ENCODE results near the gene CD302. TPM values are rescaled to one million over a fixed set of nuclear protein-coding genes. Genes with fewer than 3 reads are reported as not detected.
A peak's percentile ranks its signal among the peaks of the same experiment; 100 is the strongest.
"Not testable (repeated sequence)": the region's sequence is repeated elsewhere in the genome, so short reads cannot be mapped to it uniquely, and the experiment has no call there.

The CD302 gene
- total RNA-seq, 1 experiment from 2014 or later: 8.5 TPM

- Histone ChIP-seq H3K4me2 (ENCODE audit: low read length) (no peak overlapping the region), H3K79me2 (ENCODE audit: low read length) (0 out of 2 replicates have a peak, but pooled peaks cover 1% of the 10 kb centered on the region), H3K9ac (ENCODE audit: low read length) (no peak overlapping the region), H2AFZ (ENCODE audit: low read length) (no peak overlapping the region), H4K20me1 (ENCODE audit: low read length) (no peaks in the 10 kb centered on the region), H3K4me1 (ENCODE audit: insufficient read depth, low read length) (peaks cover 13% of the 10 kb centered on the region), H3K27me3 (ENCODE audit: low read length) (no peaks in the 10 kb centered on the region), H3K36me3 (ENCODE audit: low read depth, low read length) (no peaks in the 10 kb centered on the region), H3K27ac (ENCODE audit: low read length) (no peak overlapping the region), H3K9me3 (ENCODE audit: low read length) (no peaks in the 10 kb centered on the region), H3F3A (ENCODE audit: low read length, unreplicated experiment) (no peaks in the 10 kb centered on the region), H3K9me2 (replicated peaks; ENCODE audit: low read length) (no peaks in the 10 kb centered on the region), H3K4me3 (ENCODE audit: low read length) (no peak overlapping the region)
- no peak for DNase-seq
- BruUV-seq (replicated peaks): no TSS peak
- ChIA-PET POLR2A (ENCODE audit: unreplicated experiment) (no interaction called here), CTCF (no interaction called here)
- intact Hi-C loops (cut with micrococcal nuclease): no loop called here
- no peak for TF ChIP-seq CTCF (conservative IDR thresholded peaks at IDR 0.05; ENCODE audit: low read depth, low read length)
- TF ChIP-seq EZH2phosphoT487 (IDR thresholded peaks at IDR 0.05; ENCODE audit: borderline replicate concordance, low read length): no peak
- no peak for TF ChIP-seq EZH2 (IDR thresholded peaks at IDR 0.05; ENCODE audit: low read length, unreplicated experiment)
- no peak for ATAC-seq
Measured at GRCh38 chr2:159790323-159790722, 7.7 kb downstream of the CD302 start.

GRCh38 chr2:159788253-159788652 lies 9.8 kb downstream of the CD302 start:
- Histone ChIP-seq H3K27ac (ENCODE audit: low read length) (peak overlapping the region; percentile 21; the same call in 1 of the 2 replicates), H3K4me2 (ENCODE audit: low read length) (peak overlapping the region; percentile 5; the same call in 1 of the 2 replicates), H3K79me2 (ENCODE audit: low read length) (no peaks in the 10 kb centered on the region), H3F3A (ENCODE audit: low read length, unreplicated experiment) (no peaks in the 10 kb centered on the region), H3K4me1 (ENCODE audit: insufficient read depth, low read length) (peaks cover 13% of the 10 kb centered on the region), H2AFZ (ENCODE audit: low read length) (0 out of 2 replicates have a peak overlapping the region, but pooled peaks have one; percentile 16), H3K9ac (ENCODE audit: low read length) (no peak overlapping the region), H3K9me2 (replicated peaks; ENCODE audit: low read length) (no peaks in the 10 kb centered on the region), H3K27me3 (ENCODE audit: low read length) (no peaks in the 10 kb centered on the region), H4K20me1 (ENCODE audit: low read length) (no peaks in the 10 kb centered on the region), H3K4me3 (ENCODE audit: low read length) (no peak overlapping the region), H3K36me3 (ENCODE audit: low read depth, low read length) (no peaks in the 10 kb centered on the region), H3K9me3 (ENCODE audit: low read length) (no peaks in the 10 kb centered on the region)
- BruUV-seq (replicated peaks): no TSS peak
- ChIA-PET POLR2A (ENCODE audit: unreplicated experiment) (no interaction called here), CTCF (interaction anchor here (0.6 kb wide), 1 partner anchor 32 kb away, joined by 3 read pairs; no protein-coding TSS in a partner anchor)
- intact Hi-C loops (cut with micrococcal nuclease): no loop called here
- peak; percentile 93 for ATAC-seq
- TF ChIP-seq CTCF (conservative IDR thresholded peaks at IDR 0.05; ENCODE audit: low read depth, low read length): no peak
- TF ChIP-seq EZH2phosphoT487 (IDR thresholded peaks at IDR 0.05; ENCODE audit: borderline replicate concordance, low read length): no peak
- TF ChIP-seq EZH2 (IDR thresholded peaks at IDR 0.05; ENCODE audit: low read length, unreplicated experiment): no peak
- peak; percentile 88 for DNase-seq

- H3K4me2 ChIP-seq (ENCODE audit: low read length); H3K27ac ChIP-seq (ENCODE audit: low read length); H3F3A ChIP-seq (ENCODE audit: low read length, unreplicated experiment); H4K20me1 ChIP-seq (ENCODE audit: low read length); POLR2A ChIA-PET (ENCODE audit: unreplicated experiment); H3K9me2 ChIP-seq (replicated peaks; ENCODE audit: low read length); BruUV-seq (replicated peaks); H2AFZ ChIP-seq (ENCODE audit: low read length); H3K36me3 ChIP-seq (ENCODE audit: low read depth, low read length); ATAC-seq; H3K79me2 ChIP-seq (ENCODE audit: low read length); intact Hi-C loops (cut with micrococcal nuclease); H3K9ac ChIP-seq (ENCODE audit: low read length); DNase-seq; H3K4me3 ChIP-seq (ENCODE audit: low read length); H3K27me3 ChIP-seq (ENCODE audit: low read length); H3K9me3 ChIP-seq (ENCODE audit: low read length): not testable (repeated sequence)
- H3K4me1 ChIP-seq (ENCODE audit: insufficient read depth, low read length): peaks cover 13% of the 10 kb centered on the region
- CTCF ChIA-PET: interaction anchor here (0.6 kb wide), 1 partner anchor 32 kb away, joined by 3 read pairs; no protein-coding TSS in a partner anchor
Measured at GRCh38 chr2:159787647-159788046, 10.4 kb downstream of the CD302 start.
